DND-41 (cell line): ENCODE data around the gene LINGO1.

Source experiments
- ATAC-seq: fragments of 200-7000 bp; cut with Tn5 transposase; 3 replicates; pipeline ENCODE4 v1.9.1; 2021; ENCODE audit warnings: low read depth; ENCODE audit not compliant: insufficient read depth
- DNase-seq: peaks from one replicate; pipeline ENCODE4 v3.0.0-alpha.2; 2020
- H2AFZ ChIP-seq: 2 replicates; pipeline ENCODE4 v1.6.0; 2012; ENCODE audit warnings: low read depth, low read length
- H3K27ac ChIP-seq: 2 replicates; pipeline ENCODE4 v1.5.1; 2012; ENCODE audit warnings: low read length, inconsistent platforms
- H3K27me3 ChIP-seq: fragments of 200-600 bp; sonication (generic); 2 replicates; pipeline ENCODE4 v1.6.0; 2012; ENCODE audit warnings: low read length, mild to moderate bottlenecking, inconsistent platforms; ENCODE audit not compliant: insufficient read depth, poor library complexity
- H3K36me3 ChIP-seq: 2 replicates; pipeline ENCODE4 v1.5.1; 2012; ENCODE audit warnings: low read length, inconsistent platforms; ENCODE audit not compliant: insufficient read depth
- H3K4me1 ChIP-seq: 2 replicates; pipeline ENCODE4 v1.5.1; 2012; ENCODE audit warnings: mild to moderate bottlenecking, low read length; ENCODE audit not compliant: insufficient read depth
- H3K4me2 ChIP-seq: 2 replicates; pipeline ENCODE4 v1.6.0; 2012; ENCODE audit warnings: mild to moderate bottlenecking, moderate library complexity, low read length, inconsistent platforms; ENCODE audit not compliant: insufficient read depth
- H3K4me3 ChIP-seq, 2 experiments: fragments of 200-600 bp in 1 of 2; shearing (Covaris generic) in 1 of 2; 2 replicates each; pipeline ENCODE4 v1.5.1; 2012 to 2016; ENCODE audit warnings: inconsistent platforms in 2 of 2, low read length in 2 of 2, mild to moderate bottlenecking in 2 of 2, low read depth in 1 of 2, moderate library complexity in 1 of 2
- H3K79me2 ChIP-seq: 2 replicates; pipeline ENCODE4 v1.6.0; 2012; ENCODE audit warnings: low read length, inconsistent platforms; ENCODE audit not compliant: insufficient read depth
- H3K9ac ChIP-seq: 2 replicates; pipeline ENCODE4 v1.6.0; 2012; ENCODE audit warnings: low read depth, mild to moderate bottlenecking, inconsistent platforms, low read length, moderate library complexity
- H3K9me3 ChIP-seq: 2 replicates; pipeline ENCODE4 v1.5.1; 2012; ENCODE audit warnings: low read length, moderate library complexity, mild to moderate bottlenecking, inconsistent platforms; ENCODE audit not compliant: insufficient read depth, severe bottlenecking
- H4K20me1 ChIP-seq: 2 replicates; pipeline ENCODE4 v1.6.0; 2012; ENCODE audit warnings: low read length; ENCODE audit not compliant: insufficient read depth
- CTCF ChIP-seq: IDR thresholded peaks from 2 replicates; pipeline ENCODE4 v1.5.1; 2012; ENCODE audit warnings: borderline replicate concordance, low read length, moderate library complexity, mild to moderate bottlenecking; ENCODE audit not compliant: poor library complexity, severe bottlenecking; ENCODE audit errors: extremely low read depth
- EZH2 ChIP-seq: IDR thresholded peaks from 3 replicates; pipeline ENCODE4 v1.6.1; 2012; ENCODE audit warnings: borderline replicate concordance, low read depth, mild to moderate bottlenecking, moderate library complexity, low read length, inconsistent platforms; ENCODE audit not compliant: severe bottlenecking

LINGO1 gene

GRCh38 chr15:77672135-77672534 lies 39.4 kb upstream of the LINGO1 start:
- H3K9ac ChIP-seq: no peak overlapping the region
- no peaks in the 10 kb centered on the region for H3K9me3 ChIP-seq
- no peaks in the 10 kb centered on the region for H3K79me2 ChIP-seq
- ATAC-seq (no peak), DNase-seq (no peak)
- no peak overlapping the region for H3K27ac ChIP-seq
- H3K4me2 ChIP-seq: no peak overlapping the region
- H3K4me3 ChIP-seq: no peak overlapping the region
- TF ChIP-seq CTCF: no peak
- no peak for TF ChIP-seq EZH2
- H3K36me3 ChIP-seq: no peaks in the 10 kb centered on the region
- H2AFZ ChIP-seq: no peak overlapping the region
- H3K27me3 ChIP-seq: peaks cover 31% of the 10 kb centered on the region
- no peaks in the 10 kb centered on the region for H4K20me1 ChIP-seq
- no peaks in the 10 kb centered on the region for H3K4me1 ChIP-seq

- Histone ChIP-seq H3K36me3 (no peaks in the 10 kb centered on the region), H4K20me1 (no peaks in the 10 kb centered on the region), H3K4me1 (no peaks in the 10 kb centered on the region), H3K9ac (no peak overlapping the region), H3K4me2 (no peak overlapping the region), H3K9me3 (no peaks in the 10 kb centered on the region), H3K4me3 (no peak overlapping the region), H2AFZ (no peak overlapping the region), H3K27ac (no peak overlapping the region), H3K27me3 (peaks cover 37% of the 10 kb centered on the region), H3K79me2 (no peaks in the 10 kb centered on the region)
- no peak for TF ChIP-seq CTCF
- no peak for TF ChIP-seq EZH2
- ATAC-seq: no peak
- no peak for DNase-seq
Measured at GRCh38 chr15:77671362-77672056, 38.8 kb upstream of the LINGO1 start.

GRCh38 chr15:77670558-77671361 lies 38.0 kb upstream of the LINGO1 start:
- peaks cover 37% of the 10 kb centered on the region for H3K27me3 ChIP-seq
- ATAC-seq: no peak

More at GRCh38 chr15:77670558-77671361, 38.0 kb upstream of the LINGO1 start:
- Histone ChIP-seq H3K36me3 (no peaks in the 10 kb centered on the region), H2AFZ (no peak overlapping the region), H3K4me2 (no peak overlapping the region), H3K9ac (no peak overlapping the region), H3K4me3 (no peak overlapping the region), H3K9me3 (no peaks in the 10 kb centered on the region), H3K4me1 (no peaks in the 10 kb centered on the region), H3K79me2 (no peaks in the 10 kb centered on the region), H3K27ac (no peak overlapping the region), H4K20me1 (no peaks in the 10 kb centered on the region)
- TF ChIP-seq EZH2 (no peak), CTCF (no peak)
- DNase-seq: no peak
